RWPE1 (cell line): Measurements from ENCODE around the gene OR10V1.

ENCODE experiments used
- CTCF ChIA-PET: fragments of 350-600 bp; sonication (Branson Sonifier 250); formaldehyde crosslinking; extraction: SDS; loops from one replicate; lab custom pipeline; 2021; lab: Yijun Ruan, JAX
- POLR2A ChIA-PET: fragments of 400-600 bp; formaldehyde crosslinking; extraction: SDS; loops from one replicate; lab custom pipeline; 2020; ENCODE audit warnings: antibody characterized with exemption; ENCODE audit not compliant: low non-redundant PET; lab: Yijun Ruan, JAX
- DNase-seq: peaks from one replicate; pipeline ENCODE4 v3.0.0; 2012; ENCODE audit warnings: low spot score
- H3K27ac ChIP-seq: fragments of 450-650 bp; 2 replicates; pipeline ENCODE4 v1.5.1; 2017
- CTCF ChIP-seq: fragments of 450-650 bp; conservative IDR thresholded peaks from 2 replicates; pipeline ENCODE4 v1.5.1; 2017; ENCODE audit warnings: low read depth, mild to moderate bottlenecking

The OR10V1 gene

GRCh38 chr11:59713745-59714144 lies at the start of gene OR10V1:
TSS of gene OR10V1 (minus strand) at chr11:59713845. CDS start at chr11:59713845, 0 bp downstream.
- H3K27ac ChIP-seq, result no peak within 1 kb of the TSS
- ChIA-PET POLR2A (no interaction called here), CTCF (no interaction called here)
- no peak for TF ChIP-seq CTCF
- no peak for DNase-seq

GRCh38 chr11:59761993-59762392 lies 48.3 kb upstream of the OR10V1 start:
- ChIA-PET CTCF (no interaction called here), POLR2A (no interaction called here)
- H3K27ac ChIP-seq, result no peak overlapping the region
- TF ChIP-seq CTCF, result no peak
- DNase-seq, result no peak

- CTCF ChIA-PET, result no interaction called here
- POLR2A ChIA-PET, result no interaction called here
- no peak for TF ChIP-seq CTCF
- H3K27ac ChIP-seq, result no peak overlapping the region
- no peak for DNase-seq
Observed at GRCh38 chr11:59760771-59761170, 47.1 kb upstream of the OR10V1 start.

GRCh38 chr11:59759900-59760299 lies 46.3 kb upstream of the OR10V1 start:
- ChIA-PET POLR2A (no interaction called here), CTCF (interaction anchor here (0.7 kb wide), 1 partner anchor 1957 kb away, joined by 3 read pairs; no protein-coding TSS in a partner anchor)
- no peak overlapping the region for H3K27ac ChIP-seq
- DNase-seq, result no peak
- TF ChIP-seq CTCF, result no peak

GRCh38 chr11:59758401-59759037 lies 44.9 kb upstream of the OR10V1 start:
- ChIA-PET CTCF (no interaction called here), POLR2A (no interaction called here)
- no peak overlapping the region for H3K27ac ChIP-seq
- TF ChIP-seq CTCF, result no peak
- DNase-seq, result no peak

GRCh38 chr11:59756845-59757244 lies 43.2 kb upstream of the OR10V1 start:
- peak overlapping the region; percentile 24; the same call in 1 of the 2 replicates for H3K27ac ChIP-seq
- peak; percentile 69 for DNase-seq
- no peak for TF ChIP-seq CTCF
- POLR2A ChIA-PET, result no interaction called here
- CTCF ChIA-PET, result no interaction called here

- no peak overlapping the region for H3K27ac ChIP-seq
- CTCF ChIA-PET, result interaction anchor here (1.1 kb wide), 1 partner anchor 54 kb away, joined by 3 read pairs; the partner anchor contains the start of gene MRPL16
Observed at GRCh38 chr11:59756558-59756840, 42.9 kb upstream of the OR10V1 start.

More at GRCh38 chr11:59756558-59756840, 42.9 kb upstream of the OR10V1 start:
- POLR2A ChIA-PET, result no interaction called here
- DNase-seq, result peak; percentile 22
- no peak for TF ChIP-seq CTCF
